AG04450 (cell line): ENCODE results near the gene ADTRP. TPM values are rescaled to one million over a fixed set of nuclear protein-coding genes. Genes with fewer than 3 reads are reported as not detected.
A peak's percentile ranks its signal among the peaks of the same experiment; 100 is the strongest.
"Not testable (repeated sequence)": the region's sequence is repeated elsewhere in the genome, so short reads cannot be mapped to it uniquely, and the experiment has no call there.

ENCODE experiments used
- CTCF ChIA-PET: fragments of 300-600, 350-600 bp; formaldehyde crosslinking; extraction: SDS; loops from one replicate; lab custom pipeline; 2022; ENCODE audit warnings: antibody characterized with exemption, inconsistent platforms; lab: Charles Lee
- POLR2A ChIA-PET: fragments of 350-600 bp; formaldehyde crosslinking; extraction: SDS; loops from one replicate; lab custom pipeline; 2021; ENCODE audit warnings: antibody characterized with exemption, inconsistent platforms; lab: Yijun Ruan, JAX
- DNase-seq: peaks from one replicate; pipeline ENCODE4 v3.0.0-alpha.2; 2011; ENCODE audit warnings: low read depth, low spot score
- H3K27ac ChIP-seq: one replicate; pipeline ENCODE4 v1.5.1; 2012; ENCODE audit warnings: low read depth, low read length, control low read depth
- H3K27me3 ChIP-seq: one replicate; pipeline ENCODE4 v1.6.0; 2012; ENCODE audit warnings: low read length; ENCODE audit not compliant: control insufficient read depth, insufficient read depth
- H3K4me3 ChIP-seq: 2 replicates; pipeline ENCODE4 v1.5.1; 2011; ENCODE audit warnings: mild to moderate bottlenecking, low read depth, low read length, control low read depth
- H3K9me3 ChIP-seq: 2 replicates; pipeline ENCODE4 v1.5.1; 2012; ENCODE audit warnings: low read length; ENCODE audit not compliant: control insufficient read depth, insufficient read depth
- polyA plus RNA-seq: library from polyadenylated mRNA; depleted of rRNA; stranded (reverse); fragments of >200 nt; gene quantifications from 2 replicates; pipeline ENCODE4 v1.2.3, GENCODE V29; 2011
- TF ChIP-seq, protein P1 (sequence below): IDR thresholded peaks from 2 replicates; pipeline ENCODE4 v1.5.1; 2011; ENCODE audit warnings: low read depth, low read length, control low read depth, inconsistent platforms

The ADTRP gene
- polyA plus RNA-seq, 1 experiment, result 0.33 TPM

DNA sequence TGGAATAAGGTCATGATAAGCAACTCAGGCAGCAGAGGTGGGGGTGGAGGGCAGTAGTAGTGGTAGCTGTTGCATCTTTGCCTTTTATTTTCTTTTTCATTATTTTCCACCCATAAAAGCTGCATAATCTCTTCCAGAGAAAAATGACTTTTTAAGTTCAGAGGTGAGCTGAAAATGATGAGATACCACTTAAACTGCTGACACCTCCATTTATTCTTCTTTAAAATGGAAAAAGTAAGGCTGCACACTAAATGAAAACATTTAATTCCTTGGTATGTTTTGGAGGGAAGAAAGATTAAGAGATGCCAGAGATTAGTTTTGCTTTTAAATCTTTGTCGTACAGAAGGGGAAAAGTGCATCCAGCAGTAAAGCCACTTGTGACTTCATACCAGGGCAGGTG is 97.2 kb downstream of the ADTRP start:
- CTCF ChIA-PET, result no interaction called here
- Histone ChIP-seq H3K4me3 (no peak overlapping the region), H3K9me3 (no peaks in the 10 kb centered on the region), H3K27me3 (no peaks in the 10 kb centered on the region), H3K27ac (no peak overlapping the region)
- TF ChIP-seq, protein P1, sequence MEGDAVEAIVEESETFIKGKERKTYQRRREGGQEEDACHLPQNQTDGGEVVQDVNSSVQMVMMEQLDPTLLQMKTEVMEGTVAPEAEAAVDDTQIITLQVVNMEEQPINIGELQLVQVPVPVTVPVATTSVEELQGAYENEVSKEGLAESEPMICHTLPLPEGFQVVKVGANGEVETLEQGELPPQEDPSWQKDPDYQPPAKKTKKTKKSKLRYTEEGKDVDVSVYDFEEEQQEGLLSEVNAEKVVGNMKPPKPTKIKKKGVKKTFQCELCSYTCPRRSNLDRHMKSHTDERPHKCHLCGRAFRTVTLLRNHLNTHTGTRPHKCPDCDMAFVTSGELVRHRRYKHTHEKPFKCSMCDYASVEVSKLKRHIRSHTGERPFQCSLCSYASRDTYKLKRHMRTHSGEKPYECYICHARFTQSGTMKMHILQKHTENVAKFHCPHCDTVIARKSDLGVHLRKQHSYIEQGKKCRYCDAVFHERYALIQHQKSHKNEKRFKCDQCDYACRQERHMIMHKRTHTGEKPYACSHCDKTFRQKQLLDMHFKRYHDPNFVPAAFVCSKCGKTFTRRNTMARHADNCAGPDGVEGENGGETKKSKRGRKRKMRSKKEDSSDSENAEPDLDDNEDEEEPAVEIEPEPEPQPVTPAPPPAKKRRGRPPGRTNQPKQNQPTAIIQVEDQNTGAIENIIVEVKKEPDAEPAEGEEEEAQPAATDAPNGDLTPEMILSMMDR, result no peak
- no peak for DNase-seq
- POLR2A ChIA-PET, result no interaction called here

DNA sequence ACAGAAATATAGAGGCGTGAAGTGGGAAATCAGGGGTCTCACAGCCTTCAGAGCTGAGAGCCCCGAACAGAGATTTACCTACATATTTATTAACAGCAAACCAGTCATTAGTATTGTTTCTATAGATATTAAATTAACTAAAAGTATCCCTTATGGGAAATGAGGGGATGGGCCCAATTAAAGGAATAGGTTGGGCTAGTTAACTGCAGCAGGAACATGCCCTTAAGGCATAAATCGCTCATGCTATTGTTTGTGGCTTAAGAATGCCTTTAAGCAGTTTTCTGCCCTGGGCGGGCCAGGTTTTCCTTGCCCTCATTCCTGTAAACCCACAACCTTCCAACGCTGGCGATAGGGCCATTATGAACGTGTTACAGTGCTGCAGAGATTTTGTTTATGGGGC is 98.1 kb downstream of the ADTRP start:
- H3K4me3 ChIP-seq, H3K9me3 ChIP-seq, POLR2A ChIA-PET, H3K27me3 ChIP-seq, DNase-seq, H3K27ac ChIP-seq: not testable (repeated sequence)
- CTCF ChIA-PET, result interaction anchor here (0.7 kb wide), 1 partner anchor 25 kb away, joined by 3 read pairs; no protein-coding TSS in a partner anchor

DNA sequence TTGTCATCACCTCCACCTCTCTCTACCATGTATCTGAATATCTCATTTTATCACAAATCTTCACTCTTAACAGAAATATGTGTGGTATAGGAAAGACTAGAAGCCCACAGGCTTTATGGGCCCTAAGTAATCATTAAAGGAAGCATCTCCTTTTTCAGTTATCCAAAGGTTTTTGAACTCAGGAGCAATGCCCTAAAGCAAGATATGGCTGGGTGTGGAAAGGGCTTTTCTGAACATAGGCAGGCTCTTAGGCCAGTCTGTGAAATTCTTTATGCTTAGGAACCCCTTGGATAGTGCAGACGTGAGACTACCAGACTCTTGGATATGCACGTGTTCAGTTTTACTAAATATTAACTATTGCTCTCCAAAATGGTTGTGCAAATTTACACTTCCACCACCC is 99.5 kb downstream of the ADTRP start:
- no peak for DNase-seq
- no peak overlapping the region for H3K4me3 ChIP-seq
- CTCF ChIA-PET, result no interaction called here
- H3K27ac ChIP-seq, result no peak overlapping the region
- POLR2A ChIA-PET, result no interaction called here
- H3K27me3 ChIP-seq, result no peaks in the 10 kb centered on the region
- TF ChIP-seq, protein P1, result no peak
- H3K9me3 ChIP-seq, result no peaks in the 10 kb centered on the region

DNA sequence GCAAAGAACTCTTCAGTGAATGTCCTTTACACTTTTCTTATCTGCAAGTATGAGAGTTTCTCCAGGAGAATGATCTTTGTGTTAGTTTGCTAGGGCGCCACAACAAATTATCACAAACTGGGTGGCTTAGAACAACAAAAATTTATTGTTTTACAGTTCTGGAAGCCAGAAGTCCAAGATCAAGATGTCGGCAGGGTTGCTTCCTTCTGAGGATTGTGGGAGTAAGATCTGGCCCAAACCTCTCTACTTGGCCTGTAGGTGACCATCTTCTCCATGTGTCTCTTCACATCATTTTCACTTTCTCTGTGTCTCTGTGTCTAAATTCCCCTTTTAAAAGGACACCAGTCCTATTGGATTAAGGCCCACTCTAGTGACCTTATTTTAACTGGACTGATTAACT is 103.0 kb downstream of the ADTRP start:
- H3K4me3 ChIP-seq, result no peak overlapping the region
- TF ChIP-seq, protein P1, result 0 out of 2 replicates have a peak, but pooled peaks have one; percentile 7
- ChIA-PET POLR2A (no interaction called here), CTCF (no interaction called here)
- no peak for DNase-seq
- no peaks in the 10 kb centered on the region for H3K27me3 ChIP-seq
- no peaks in the 10 kb centered on the region for H3K9me3 ChIP-seq
- no peak overlapping the region for H3K27ac ChIP-seq

DNA sequence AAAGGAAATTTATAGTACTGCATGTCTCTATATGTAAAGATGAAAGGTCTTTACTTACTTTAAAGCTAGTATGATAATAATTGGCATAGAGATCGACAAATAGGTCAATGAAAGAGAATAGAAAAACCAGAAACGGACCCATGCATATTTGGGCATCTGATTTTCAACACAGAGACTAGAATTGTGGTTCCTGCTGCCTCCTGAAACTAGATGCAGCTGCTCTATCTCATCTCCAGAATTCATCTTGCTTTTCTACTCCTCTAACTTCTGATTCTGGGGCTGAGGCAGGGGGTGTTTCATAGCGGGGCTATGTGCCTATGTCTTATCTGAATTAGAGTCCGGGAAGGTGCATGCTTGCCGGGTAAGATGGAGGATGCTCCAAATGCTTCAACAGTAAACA is 105.9 kb downstream of the ADTRP start:
- ChIA-PET POLR2A (no interaction called here), CTCF (interaction anchor here (1.8 kb wide), 1 partner anchor 17 kb away, joined by 11 read pairs; no protein-coding TSS in a partner anchor)
- Histone ChIP-seq H3K4me3 (no peak overlapping the region), H3K27ac (no peak overlapping the region), H3K27me3 (no peaks in the 10 kb centered on the region), H3K9me3 (no peaks in the 10 kb centered on the region)
- TF ChIP-seq, protein P1, result no peak
- DNase-seq, result no peak

DNA sequence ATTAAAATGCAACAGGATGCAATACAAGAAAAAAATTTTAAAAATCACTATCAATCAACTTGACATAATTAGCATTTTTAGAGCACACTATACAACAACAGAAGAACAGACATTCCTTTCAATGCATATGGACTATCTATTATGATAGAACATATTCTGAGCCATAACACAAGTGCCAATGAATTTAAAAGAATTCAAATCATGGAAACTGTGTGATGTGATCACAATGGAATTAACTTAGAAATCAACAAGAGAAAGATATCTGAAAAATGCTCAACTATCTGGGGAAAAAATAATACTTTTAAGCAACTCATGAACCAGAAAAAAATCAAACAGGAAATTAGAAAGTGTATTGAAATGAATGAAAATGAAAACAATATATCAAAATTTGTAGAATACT is 106.3 kb downstream of the ADTRP start:
- DNase-seq, result no peak
- TF ChIP-seq, protein P1, result no peak
- Histone ChIP-seq H3K27ac (no peak overlapping the region), H3K27me3 (no peaks in the 10 kb centered on the region), H3K9me3 (no peaks in the 10 kb centered on the region), H3K4me3 (no peak overlapping the region)
- CTCF ChIA-PET, result interaction anchor here (1.8 kb wide), 1 partner anchor 17 kb away, joined by 11 read pairs; no protein-coding TSS in a partner anchor
- POLR2A ChIA-PET, result no interaction called here
